OCI-LY7 (cell line): ENCODE results near the gene CD6. TPM values are rescaled to one million over a fixed set of nuclear protein-coding genes. Genes with fewer than 3 reads are reported as not detected.

Experiments used
- BruUV-seq: library from RNA; stranded (reverse); fragments of 400-500 nt; replicated peaks from 2 replicates; lab custom pipeline; 2021; lab: Mats Ljungman, UMichigan
- CTCF ChIA-PET: fragments of 300-600 bp; sonication (Branson Sonifier 250); formaldehyde crosslinking; loops from one replicate; lab custom pipeline; 2022; ENCODE audit warnings: antibody characterized with exemption; ENCODE audit not compliant: unreplicated experiment; lab: Charles Lee
- POLR2A ChIA-PET: fragments of 300-600 bp; sonication (Branson Sonifier 250); formaldehyde crosslinking; loops from one replicate; lab custom pipeline; 2022; ENCODE audit warnings: antibody characterized with exemption; lab: Charles Lee
- DNase-seq: peaks from one replicate; pipeline ENCODE4 v3.0.0-alpha.2; 2015; ENCODE audit warnings: low spot score
- H2AFZ ChIP-seq: fragments of 200-600 bp; sonication (generic), shearing (Covaris generic); 2 replicates; pipeline ENCODE4 v1.6.1; 2014; ENCODE audit warnings: mild to moderate bottlenecking, antibody characterized with exemption, low read length, moderate library complexity
- H3K27ac ChIP-seq: fragments of 200-600 bp; sonication (generic); 2 replicates; pipeline ENCODE4 v1.5.1; 2014; ENCODE audit warnings: mixed run types, low read depth, mild to moderate bottlenecking, moderate library complexity, low read length, inconsistent platforms; ENCODE audit not compliant: poor library complexity, severe bottlenecking
- H3K36me3 ChIP-seq: fragments of 200-600 bp; sonication (generic); 2 replicates; pipeline ENCODE4 v1.6.1; 2014; ENCODE audit warnings: mild to moderate bottlenecking, antibody characterized with exemption, low read length, moderate library complexity, mixed read lengths; ENCODE audit not compliant: insufficient read depth
- H3K4me1 ChIP-seq: fragments of 200-600 bp; sonication (generic); 2 replicates; pipeline ENCODE4 v1.5.1; 2014; ENCODE audit warnings: mild to moderate bottlenecking, low read length; ENCODE audit not compliant: insufficient read depth, poor library complexity, severe bottlenecking
- H3K4me2 ChIP-seq: fragments of 200-600 bp; sonication (generic); 2 replicates; pipeline ENCODE4 v1.6.1; 2014; ENCODE audit warnings: mild to moderate bottlenecking, low read length
- H3K4me3 ChIP-seq: fragments of 200-600 bp; sonication (generic); 2 replicates; pipeline ENCODE4 v1.5.1; 2014; ENCODE audit warnings: mild to moderate bottlenecking, low read depth, low read length; ENCODE audit not compliant: poor library complexity, severe bottlenecking
- H3K79me2 ChIP-seq: fragments of 200-600 bp; sonication (generic); 2 replicates; pipeline ENCODE4 v1.6.1; 2016; ENCODE audit warnings: low read depth, mild to moderate bottlenecking, low read length, moderate library complexity, mixed read lengths; ENCODE audit not compliant: insufficient read depth
- H3K9me2 ChIP-seq: fragments of 200-600 bp; sonication (generic); 2 replicates; pipeline ENCODE4 v1.6.1; 2016; ENCODE audit warnings: mild to moderate bottlenecking, low read length, mixed read lengths; ENCODE audit not compliant: insufficient read depth
- H3K9me3 ChIP-seq: fragments of 200-600 bp; sonication (generic); 2 replicates; pipeline ENCODE4 v1.6.1; 2014; ENCODE audit warnings: mild to moderate bottlenecking, mixed run types, low read length, mixed read lengths
- H4K20me1 ChIP-seq: fragments of 200-600 bp; sonication (generic); 2 replicates; pipeline ENCODE4 v1.6.1; 2014; ENCODE audit warnings: mild to moderate bottlenecking, antibody characterized with exemption, low read length, moderate library complexity, mixed read lengths; ENCODE audit not compliant: insufficient read depth
- EZH2phosphoT487 ChIP-seq: fragments of 200-600 bp; sonication (generic); IDR thresholded peaks from 2 replicates; pipeline ENCODE4 v1.6.1; 2018; ENCODE audit warnings: low read depth, borderline replicate concordance, mild to moderate bottlenecking, mixed run types, antibody characterized with exemption, low read length, moderate library complexity, mixed read lengths
- intact Hi-C: fragments of 100-400 bp; cut with micrococcal nuclease; formaldehyde crosslinking; loops from one replicate; pipeline ENCODE4 v1.10.0; 2022; ENCODE audit not compliant: unreplicated experiment
- total RNA-seq, 2 experiments: library from RNA; depleted of rRNA in 1 of 2; stranded (reverse); fragments of >200 nt in 1 of 2; shearing (Covaris generic) in 1 of 2; gene quantifications; 2 replicates each; pipeline ENCODE4 v1.2.3, GENCODE V29; 2014 to 2022
- TF ChIP-seq, protein P1 (sequence below): fragments of 200-600 bp; sonication (generic); conservative IDR thresholded peaks from 2 replicates; pipeline ENCODE4 v1.5.1; 2014; ENCODE audit warnings: mild to moderate bottlenecking, antibody characterized with exemption, low read length, moderate library complexity, mixed read lengths

Gene CD6
- total RNA-seq, 2 experiments from 2014 or later: not detected

DNA sequence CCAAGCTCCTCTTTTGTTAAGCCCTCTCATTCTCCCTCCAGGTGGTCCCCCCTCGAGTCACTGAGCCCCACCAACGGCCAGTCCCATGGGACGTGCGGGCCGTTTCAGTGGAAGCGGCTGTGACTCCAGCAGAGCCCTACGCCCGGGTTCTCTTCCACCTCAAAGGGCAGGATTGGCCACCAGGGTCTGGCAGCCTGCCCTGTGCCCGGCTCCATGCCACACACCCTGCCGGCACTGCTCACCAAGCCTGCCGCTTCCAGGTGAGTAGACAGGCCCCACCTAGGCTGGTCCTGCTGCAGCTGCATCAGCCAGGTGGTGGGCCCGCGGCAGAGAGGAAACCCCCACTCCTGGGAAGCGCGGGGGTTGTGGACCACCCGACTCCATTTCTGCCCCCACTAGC is 43.9 kb upstream of the CD6 start:
- no TSS peak for BruUV-seq
- no peak for TF ChIP-seq EZH2phosphoT487
- TF ChIP-seq, protein P1, sequence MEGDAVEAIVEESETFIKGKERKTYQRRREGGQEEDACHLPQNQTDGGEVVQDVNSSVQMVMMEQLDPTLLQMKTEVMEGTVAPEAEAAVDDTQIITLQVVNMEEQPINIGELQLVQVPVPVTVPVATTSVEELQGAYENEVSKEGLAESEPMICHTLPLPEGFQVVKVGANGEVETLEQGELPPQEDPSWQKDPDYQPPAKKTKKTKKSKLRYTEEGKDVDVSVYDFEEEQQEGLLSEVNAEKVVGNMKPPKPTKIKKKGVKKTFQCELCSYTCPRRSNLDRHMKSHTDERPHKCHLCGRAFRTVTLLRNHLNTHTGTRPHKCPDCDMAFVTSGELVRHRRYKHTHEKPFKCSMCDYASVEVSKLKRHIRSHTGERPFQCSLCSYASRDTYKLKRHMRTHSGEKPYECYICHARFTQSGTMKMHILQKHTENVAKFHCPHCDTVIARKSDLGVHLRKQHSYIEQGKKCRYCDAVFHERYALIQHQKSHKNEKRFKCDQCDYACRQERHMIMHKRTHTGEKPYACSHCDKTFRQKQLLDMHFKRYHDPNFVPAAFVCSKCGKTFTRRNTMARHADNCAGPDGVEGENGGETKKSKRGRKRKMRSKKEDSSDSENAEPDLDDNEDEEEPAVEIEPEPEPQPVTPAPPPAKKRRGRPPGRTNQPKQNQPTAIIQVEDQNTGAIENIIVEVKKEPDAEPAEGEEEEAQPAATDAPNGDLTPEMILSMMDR: no peak
- no peak overlapping the region for H2AFZ ChIP-seq
- CTCF ChIA-PET: interaction anchor here (1.0 kb wide), 1 partner anchor 12 kb away, joined by 4 read pairs; no protein-coding TSS in a partner anchor
- H3K9me3 ChIP-seq: no peaks in the 10 kb centered on the region
- no peak overlapping the region for H3K27ac ChIP-seq
- no peaks in the 10 kb centered on the region for H3K79me2 ChIP-seq
- peaks cover 45% of the 10 kb centered on the region for H3K4me1 ChIP-seq
- no peak overlapping the region for H3K4me2 ChIP-seq
- POLR2A ChIA-PET: interaction anchor here (0.9 to 1.4 kb wide), 2 partner anchors 12 to 14 kb away, joined by 3 to 5 read pairs; partner anchors contain the start of gene TMEM109
- no peak for DNase-seq
- no peaks in the 10 kb centered on the region for H4K20me1 ChIP-seq
- H3K4me3 ChIP-seq: no peak overlapping the region
- H3K9me2 ChIP-seq: no peaks in the 10 kb centered on the region
- peaks cover 11% of the 10 kb centered on the region for H3K36me3 ChIP-seq
- intact Hi-C loops: no loop called here

DNA sequence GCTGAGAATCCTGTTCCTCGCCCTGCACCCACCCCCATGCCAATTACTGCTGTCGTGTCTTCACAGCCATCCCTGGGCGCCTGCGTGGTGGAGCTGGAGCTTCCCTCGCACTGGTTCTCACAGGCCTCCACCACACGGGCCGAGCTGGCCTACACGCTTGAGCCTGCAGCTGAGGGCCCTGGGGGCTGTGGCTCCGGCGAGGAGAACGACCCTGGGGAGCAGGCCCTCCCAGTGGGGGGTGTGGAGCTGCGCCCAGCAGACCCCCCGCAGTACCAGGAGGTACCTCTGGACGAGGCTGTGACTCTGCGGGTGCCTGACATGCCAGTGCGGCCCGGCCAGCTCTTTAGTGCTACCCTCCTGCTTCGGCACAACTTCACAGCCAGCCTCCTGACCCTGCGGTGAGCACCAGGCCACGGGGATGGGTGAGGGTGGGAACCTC is 42.9 kb upstream of the CD6 start:
- H3K9me2 ChIP-seq: no peaks in the 10 kb centered on the region
- no peak overlapping the region for H3K27ac ChIP-seq
- H3K36me3 ChIP-seq: peaks cover 2% of the 10 kb centered on the region
- H3K4me1 ChIP-seq: peaks cover 55% of the 10 kb centered on the region
- H3K9me3 ChIP-seq: no peaks in the 10 kb centered on the region
- CTCF ChIA-PET: interaction anchor here (1.8 kb wide), 1 partner anchor 13 kb away, joined by 4 read pairs; no protein-coding TSS in a partner anchor
- no peaks in the 10 kb centered on the region for H4K20me1 ChIP-seq
- H3K4me2 ChIP-seq: no peak overlapping the region
- intact Hi-C loops: no loop called here
- POLR2A ChIA-PET: interaction anchor here (0.9 kb wide), 1 partner anchor 13 kb away, joined by 3 read pairs; no protein-coding TSS in a partner anchor
- no peaks in the 10 kb centered on the region for H3K79me2 ChIP-seq
- no peak overlapping the region for H3K4me3 ChIP-seq
- TF ChIP-seq EZH2phosphoT487: no peak
- TF ChIP-seq, protein P1: no peak
- no TSS peak for BruUV-seq
- DNase-seq: no peak
- H2AFZ ChIP-seq: no peak overlapping the region

DNA sequence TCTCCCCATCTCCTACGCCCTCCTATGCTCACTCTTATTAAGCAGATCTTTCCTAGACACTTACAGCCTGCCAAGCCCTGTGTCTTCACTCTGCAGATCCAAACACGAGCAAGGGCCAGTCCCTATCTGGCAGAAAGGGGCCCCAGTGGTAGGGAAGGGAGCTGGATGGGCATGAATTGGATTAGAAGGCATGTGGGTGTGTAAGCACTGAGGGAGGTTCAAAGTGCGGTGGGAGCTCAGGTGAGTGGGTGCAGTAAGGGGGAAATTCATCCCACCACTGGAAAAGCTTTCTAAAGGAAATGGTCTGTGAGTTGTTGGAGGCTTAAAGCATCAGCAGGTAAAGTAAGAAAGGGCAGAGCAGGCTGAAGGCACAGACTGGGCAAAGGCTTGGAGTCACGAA is 41.7 kb upstream of the CD6 start:
- Histone ChIP-seq H2AFZ (no peak overlapping the region), H3K9me2 (no peaks in the 10 kb centered on the region), H3K4me1 (peaks cover 45% of the 10 kb centered on the region), H3K79me2 (no peaks in the 10 kb centered on the region), H3K9me3 (no peaks in the 10 kb centered on the region), H4K20me1 (no peaks in the 10 kb centered on the region), H3K36me3 (no peaks in the 10 kb centered on the region), H3K27ac (no peak overlapping the region), H3K4me2 (no peak overlapping the region), H3K4me3 (no peak overlapping the region)
- no peak for DNase-seq
- no peak for TF ChIP-seq EZH2phosphoT487
- TF ChIP-seq, protein P1: no peak
- intact Hi-C loops: no loop called here
- ChIA-PET POLR2A (interaction anchor here (0.6 to 2.3 kb wide), 3 partner anchors 11 to 361 kb away, joined by 3 to 7 read pairs (median 4); no protein-coding TSS in a partner anchor), CTCF (interaction anchor here (1.0 to 1.8 kb wide), 2 partner anchors 10 to 14 kb away, joined by 4 to 6 read pairs; no protein-coding TSS in a partner anchor)
- BruUV-seq: no TSS peak
